ENCODE measurements around the gene C3orf18.

DNA sequence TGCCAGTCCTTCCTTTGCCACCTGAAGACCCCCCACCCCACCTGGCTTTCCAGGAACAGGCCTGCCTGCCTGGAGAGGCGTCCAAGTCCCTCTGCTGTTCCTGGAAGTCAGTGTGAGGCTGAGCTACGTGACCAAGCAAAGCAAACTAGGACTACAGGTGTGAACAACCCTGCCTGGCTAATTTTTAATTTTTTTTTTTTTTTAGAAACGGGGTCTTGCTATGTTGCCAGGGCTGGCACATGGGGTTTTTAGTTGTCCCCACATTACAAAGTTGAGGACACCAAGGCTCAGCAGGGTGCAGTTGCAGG is 19.2 kb upstream of the C3orf18 start:
- no peak for TF ChIP-seq ELF1 (IDR thresholded peaks at IDR 0.05; ENCODE audit: borderline replicate concordance, low read depth)
- TF ChIP-seq, protein P1, sequence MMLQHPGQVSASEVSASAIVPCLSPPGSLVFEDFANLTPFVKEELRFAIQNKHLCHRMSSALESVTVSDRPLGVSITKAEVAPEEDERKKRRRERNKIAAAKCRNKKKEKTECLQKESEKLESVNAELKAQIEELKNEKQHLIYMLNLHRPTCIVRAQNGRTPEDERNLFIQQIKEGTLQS (IDR thresholded peaks at IDR 0.05) = no peak
